NCI-H82 (cell line): ENCODE measurements around the gene ZBTB3.
A peak's percentile ranks its signal among the peaks of the same experiment; 100 is the strongest.
"Not testable (repeated sequence)": the region's sequence is repeated elsewhere in the genome, so short reads cannot be mapped to it uniquely, and the experiment has no call there.

Source experiments
- DNase-seq: peaks from one replicate; lab custom pipeline; 2025; lab: John Stamatoyannopoulos, UW

The ZBTB3 gene

DNA sequence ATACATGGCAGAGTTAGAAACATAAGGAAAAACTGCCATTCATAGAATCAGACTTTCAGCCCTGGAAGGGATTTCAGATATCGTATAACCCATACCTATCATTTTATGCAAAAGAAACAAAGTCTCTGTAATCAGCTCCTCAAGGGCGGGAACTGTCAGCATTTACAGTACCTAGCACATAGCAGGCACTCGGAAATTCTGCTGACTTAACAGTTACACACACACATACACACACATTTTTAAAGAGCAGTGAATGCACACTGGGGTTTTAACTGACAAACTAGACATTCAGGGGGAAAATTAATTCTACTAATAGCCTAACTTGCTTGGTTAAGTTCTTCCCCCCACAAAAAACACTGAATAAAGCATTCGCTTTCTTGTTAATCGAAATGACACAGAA is 37.8 kb downstream of the ZBTB3 start:
- no peak for DNase-seq

DNA sequence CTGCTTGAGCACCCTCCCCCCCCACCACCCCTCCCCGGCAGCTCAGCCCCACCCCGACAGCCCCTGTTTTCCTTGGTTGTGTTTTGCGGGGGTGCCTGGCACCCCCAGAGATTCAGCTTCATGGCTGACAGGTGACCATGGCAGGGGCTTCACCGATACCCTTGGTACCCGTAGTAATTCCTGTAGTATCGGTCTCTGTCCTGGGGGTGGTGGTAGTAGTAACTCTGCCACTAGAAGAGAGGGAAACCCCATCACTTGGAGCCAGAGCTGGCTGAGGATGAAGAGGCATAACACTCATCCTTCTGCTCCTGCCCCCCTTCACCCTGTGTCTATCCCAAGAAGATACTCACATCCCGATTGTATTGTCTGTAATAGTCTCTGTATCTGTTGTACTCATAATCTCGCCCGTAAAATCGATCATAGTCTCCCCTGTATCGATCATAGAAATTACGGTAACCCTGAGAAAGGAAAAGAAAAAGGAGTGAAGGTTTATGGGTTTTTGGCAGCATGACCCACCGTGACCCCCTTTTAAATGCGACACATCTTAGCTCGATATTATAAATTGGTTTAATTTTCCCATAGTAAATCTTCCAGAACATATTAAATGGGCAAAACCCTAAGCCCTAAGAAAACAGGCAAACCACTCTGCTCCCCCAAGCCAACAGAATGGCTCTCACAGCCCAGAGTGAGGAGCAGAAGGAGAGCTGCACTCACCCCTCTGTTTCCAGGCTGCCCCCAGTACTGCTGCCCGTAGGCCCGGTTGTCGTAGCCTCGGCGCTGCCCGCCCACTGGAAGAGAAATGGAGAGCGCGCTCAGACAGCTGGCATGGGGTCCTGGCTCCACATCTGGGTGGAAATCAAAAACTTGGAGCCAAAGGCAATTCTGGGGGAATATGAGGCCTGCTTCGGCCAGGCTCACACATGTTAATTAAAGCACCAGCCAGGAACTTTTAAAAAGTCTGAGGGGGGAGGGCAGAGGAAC is 38.5 kb downstream of the ZBTB3 start:
- DNase-seq: no peak

DNA sequence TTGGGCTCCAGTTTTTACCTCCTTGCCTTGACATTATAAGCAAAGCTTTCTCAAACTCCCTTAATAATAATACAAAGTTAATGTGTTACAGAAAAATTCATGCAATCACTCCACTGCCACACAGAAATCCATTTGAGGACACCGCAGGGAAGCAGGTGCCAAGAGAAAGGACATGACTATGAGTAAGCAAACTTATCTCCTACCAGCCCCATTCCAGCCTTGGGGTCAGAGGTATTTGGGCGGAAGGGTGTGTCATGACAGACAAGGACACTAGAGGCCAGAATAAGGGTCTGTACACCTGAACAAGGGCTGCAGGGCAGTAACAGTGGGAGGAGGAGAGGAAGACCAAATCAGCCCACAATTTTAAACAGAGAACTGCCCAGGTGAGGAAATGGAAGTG is 40.6 kb downstream of the ZBTB3 start:
- no peak for DNase-seq

DNA sequence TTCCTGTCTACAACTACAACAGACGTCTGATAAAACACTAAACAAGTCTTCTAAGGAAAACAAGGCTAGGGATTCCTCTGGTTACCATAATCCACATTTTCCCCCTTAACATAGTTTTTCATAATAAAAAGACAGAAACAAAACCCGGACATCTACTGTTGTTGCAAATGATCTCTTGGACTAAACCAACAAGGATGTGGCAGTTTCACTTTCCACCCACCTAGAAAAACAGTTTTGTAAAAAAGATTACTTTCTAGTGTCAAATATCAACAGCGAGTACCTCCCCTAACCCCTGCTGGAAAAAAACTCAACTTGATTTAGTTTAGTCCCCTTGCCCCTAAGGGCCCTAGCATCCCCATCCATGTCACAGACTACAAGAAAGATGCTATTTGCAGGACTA is 41.1 kb downstream of the ZBTB3 start:
- DNase-seq: no peak

DNA sequence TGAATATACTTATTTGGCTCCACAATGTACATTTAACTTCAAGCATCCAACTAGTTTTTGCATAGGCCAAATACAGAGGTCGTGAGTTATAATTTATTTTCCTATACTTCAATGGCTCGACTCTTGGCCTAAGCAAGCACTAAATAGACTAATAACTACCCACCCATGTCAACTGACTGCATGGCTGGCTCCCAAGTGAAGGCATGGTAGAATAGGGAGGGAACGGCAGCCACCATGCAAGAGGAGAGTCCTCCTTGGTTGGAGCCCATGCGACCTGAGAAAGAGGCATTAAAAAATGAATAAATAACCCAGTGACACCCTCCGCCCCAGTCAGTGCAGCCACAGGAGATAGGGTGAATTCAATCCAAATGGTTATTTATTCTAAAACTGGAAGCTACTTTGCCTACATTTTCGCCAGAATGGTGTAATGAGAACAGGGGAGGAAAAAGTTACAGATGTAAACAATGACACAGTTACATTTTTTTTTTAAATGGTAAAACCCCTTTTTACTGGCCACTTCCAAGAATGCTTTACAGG is 41.6 kb downstream of the ZBTB3 start:
- no peak for DNase-seq

DNA sequence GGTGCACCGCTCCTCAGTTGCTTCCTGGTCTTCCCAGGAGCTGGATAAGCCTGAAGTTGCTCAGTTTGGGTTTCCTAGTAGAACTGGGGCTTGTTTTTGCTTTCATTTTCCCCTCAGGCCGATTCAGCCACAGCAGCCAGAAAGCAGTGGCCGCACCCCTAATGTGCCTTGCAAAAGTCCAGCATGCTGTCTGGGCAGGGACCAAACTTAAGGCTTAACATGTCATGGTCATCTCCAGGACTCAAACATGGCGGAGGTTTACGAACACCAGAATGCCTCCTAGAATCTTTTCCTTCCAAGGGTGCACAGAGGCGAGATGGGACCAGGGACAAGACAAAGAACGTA is 44.0 kb downstream of the ZBTB3 start:
- DNase-seq: peak; percentile 51

DNA sequence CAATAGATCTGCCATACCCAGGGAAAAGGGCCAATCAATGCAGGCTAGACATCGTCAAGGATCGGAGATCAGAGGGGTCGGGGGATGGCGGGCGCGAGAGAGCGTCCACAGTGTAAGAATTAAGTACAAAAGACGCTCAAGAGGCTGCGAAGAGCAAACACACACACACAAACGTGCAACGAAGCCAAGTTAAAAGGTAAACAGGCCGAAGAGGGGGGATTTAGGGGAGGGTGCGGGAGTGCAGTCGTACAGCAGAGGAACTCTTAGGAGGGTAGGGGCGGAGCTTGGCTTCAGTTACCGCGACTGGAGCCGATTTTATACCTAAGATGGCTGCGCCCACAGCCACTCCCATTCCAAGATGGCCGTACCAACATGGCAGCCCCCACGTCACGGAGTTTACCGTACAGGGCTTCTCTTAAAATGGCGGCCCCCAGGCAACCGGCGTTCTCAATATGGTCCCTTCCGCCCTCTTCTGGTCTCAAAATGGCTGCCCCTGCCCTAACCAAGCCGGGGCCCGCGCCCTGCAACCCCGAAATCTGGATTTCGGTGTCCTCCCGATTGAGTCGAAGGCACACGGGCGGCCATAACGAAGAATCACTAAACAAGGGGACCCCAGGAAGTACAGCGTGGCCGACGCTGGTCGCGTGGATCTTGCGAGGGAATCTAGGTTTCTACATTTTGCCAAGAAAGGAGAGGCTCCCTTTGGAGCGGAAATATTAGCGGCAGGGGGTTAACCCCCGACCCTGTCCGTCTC is 44.5 kb downstream of the ZBTB3 start:
- peak; percentile 99 for DNase-seq

DNA sequence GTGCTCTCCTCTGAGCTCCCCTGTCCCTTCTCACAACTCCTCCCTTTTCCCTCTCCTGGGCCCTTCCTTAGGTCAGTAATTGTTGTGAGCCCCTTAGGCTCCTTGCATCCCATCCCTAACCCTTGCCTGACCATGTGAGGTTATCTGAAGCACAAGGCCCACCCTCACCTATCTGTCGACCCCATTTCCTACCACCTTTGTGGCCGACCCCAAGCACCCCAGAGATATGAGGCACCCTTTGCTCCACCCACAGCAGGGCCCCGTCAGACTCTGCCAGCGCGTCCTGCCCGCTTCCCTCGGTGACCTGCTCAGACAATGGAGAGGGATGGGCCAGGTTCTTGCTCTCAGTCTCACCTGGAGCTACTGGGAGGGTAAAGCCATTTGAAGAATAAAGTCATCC is 45.2 kb downstream of the ZBTB3 start:
- no peak for DNase-seq

DNA sequence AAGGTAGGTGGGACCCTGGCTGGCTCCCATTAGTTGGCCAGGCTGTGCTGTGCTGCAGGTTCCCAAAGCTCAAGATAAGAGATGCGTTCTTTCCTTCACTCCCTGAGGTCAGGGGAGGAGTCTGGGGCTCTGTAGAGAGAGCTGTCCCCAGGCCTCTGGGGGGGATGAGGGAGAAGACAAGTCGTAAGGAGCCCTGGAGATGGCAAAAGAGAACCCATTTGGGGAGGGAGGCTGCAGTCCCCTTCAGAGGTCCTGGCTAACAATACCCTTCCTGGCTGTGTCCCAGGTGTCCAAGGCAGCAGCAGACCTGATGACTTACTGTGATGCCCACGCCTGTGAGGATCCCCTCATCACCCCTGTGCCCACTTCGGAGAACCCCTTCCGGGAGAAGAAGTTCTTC is 45.6 kb downstream of the ZBTB3 start:
- no peak for DNase-seq

DNA sequence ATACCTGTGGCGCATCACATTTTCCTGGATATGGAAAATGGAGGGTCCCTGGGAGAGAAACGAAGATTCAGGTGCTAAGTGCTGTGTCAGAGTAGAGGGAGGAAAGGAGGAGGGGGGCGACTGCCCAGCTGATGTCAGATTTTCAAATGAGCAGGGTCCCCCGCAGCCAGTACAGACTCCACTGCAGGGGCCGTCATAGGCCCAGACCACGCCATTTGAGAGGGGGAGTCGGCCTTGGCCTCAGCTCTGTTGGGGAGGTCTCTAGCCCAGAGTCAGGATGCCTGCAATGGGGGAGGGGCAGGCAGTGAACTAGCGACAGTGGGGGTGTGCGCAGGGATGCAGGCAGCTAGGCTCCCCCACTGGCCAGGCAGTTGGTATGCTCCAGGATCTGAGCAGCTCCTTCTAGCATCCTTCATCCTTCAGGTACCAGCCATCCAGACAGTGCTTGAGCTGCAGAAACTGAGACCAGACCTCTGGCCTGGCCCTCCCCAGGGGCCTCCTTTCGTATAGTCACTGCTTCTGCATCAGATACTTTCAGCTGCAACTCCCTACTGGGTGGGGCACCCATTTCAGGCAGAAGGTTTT is 46.6 kb downstream of the ZBTB3 start, which contains the start of the genes BSCL2 and GNG3:
Gene BSCL2 (minus strand): TSS at position 148 of the 585 bp plus-strand sequence. CDS start 229 bp downstream, outside the sequence.
Gene GNG3 (plus strand): TSS at position 400 of the 585 bp plus-strand sequence. CDS start 620 bp downstream, outside the sequence.
- DNase-seq: peak; percentile 73

DNA sequence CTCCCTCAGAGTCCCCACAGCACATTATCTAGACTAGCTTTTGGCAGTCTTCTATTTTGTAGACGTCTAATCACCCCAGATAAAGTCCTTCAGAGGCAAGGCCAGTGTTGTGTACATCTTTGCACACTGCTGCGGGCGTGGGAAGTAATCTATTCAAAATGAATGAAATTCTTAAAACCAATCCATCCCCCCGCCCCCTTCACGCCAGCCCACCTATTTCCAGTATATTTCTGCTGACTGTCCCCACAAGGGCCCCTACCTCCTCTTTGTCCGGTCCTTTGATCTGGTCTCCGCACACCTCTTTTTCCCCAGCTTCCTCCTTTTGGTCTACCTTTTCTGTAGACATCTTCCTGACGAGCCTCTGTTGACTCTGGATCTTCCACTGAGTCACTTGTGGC is 47.1 kb downstream of the ZBTB3 start:
- DNase-seq: no peak

DNA sequence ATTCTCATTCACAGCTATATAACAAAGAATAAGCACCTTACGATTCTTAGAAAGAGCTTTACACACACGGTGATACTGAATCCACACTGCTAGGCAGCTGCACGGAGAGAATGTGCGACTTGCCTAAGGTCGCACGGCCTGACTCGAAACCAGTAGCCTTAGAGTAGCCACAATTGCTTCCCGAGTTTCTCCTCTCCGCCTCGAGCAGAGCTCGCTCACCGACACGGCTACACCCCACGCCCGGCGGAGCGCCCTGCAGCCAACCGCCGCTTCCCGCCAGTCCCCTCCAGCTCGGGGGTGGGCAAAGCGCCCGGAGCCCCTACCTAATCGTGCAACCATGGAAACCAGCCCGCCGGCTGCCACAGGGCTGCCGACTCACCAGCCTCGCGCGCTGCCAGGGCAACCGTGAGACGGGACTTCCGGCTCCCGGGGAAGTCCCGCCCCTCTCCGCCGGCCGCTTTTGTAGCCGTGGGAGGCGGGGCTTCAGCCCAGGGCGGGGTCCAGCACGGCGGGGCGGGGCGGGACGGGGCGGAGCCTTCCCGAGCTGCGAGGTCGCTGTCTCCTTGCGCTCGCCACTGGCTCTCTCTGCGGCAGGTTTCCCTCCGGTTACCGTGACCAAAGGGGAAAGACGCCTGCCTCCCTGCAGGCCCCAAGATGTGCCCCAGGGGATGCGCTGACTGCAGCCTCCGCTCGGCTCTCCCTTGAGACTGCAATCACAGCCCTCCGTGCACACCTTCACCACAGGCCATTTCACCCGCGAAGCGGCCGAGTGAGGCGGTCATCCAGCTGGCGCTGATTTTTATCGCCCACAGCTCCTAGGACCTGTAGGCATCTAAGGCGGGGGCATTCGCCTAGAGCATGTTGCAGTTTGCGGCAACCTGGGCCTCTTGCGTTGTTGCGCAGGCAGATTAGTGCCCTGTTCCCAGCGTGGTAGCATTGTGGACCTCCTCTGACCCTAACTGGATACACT is 47.8 kb downstream of the ZBTB3 start:
- DNase-seq: peak; percentile 96

DNA sequence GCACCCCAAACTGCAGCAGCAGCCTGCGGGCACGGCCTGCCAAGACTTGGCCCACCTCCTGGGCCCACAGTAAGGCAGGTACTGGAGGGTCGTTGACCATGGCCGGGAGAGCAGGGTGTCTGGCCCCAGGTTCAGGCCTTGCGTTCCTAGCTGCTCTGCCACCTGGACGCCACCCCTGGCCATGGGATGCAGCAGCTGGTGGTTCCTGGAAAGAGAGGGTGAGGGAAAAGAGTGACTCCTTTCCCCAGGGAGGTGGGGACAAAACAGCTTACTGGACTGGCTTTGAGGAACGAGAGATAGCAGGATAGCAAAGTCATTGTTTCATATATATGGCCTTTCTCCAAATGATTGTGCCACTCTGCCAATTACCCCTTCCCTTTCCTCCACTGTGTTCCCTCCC is 48.5 kb downstream of the ZBTB3 start:
- DNase-seq: no peak

DNA sequence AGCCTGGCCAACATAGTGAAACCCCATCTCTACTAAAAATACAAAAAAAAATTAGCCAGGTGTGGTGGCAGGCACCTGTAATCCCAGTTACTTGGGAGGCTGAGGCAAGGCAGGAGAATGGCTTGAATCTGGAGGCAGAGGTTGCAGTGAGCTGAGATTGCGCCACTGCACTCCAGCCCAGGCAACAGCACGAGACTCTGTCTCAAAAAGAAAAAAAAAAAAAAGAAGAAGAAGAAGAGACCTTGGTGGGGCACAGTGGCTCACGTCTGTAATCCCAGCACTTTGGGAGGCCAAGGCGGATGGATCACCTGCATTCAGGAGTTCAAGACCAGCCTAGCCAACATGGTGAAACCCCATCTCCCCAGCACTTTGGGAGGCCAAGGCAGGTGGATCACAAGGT is 50.0 kb downstream of the ZBTB3 start:
- DNase-seq: not testable (repeated sequence)

DNA sequence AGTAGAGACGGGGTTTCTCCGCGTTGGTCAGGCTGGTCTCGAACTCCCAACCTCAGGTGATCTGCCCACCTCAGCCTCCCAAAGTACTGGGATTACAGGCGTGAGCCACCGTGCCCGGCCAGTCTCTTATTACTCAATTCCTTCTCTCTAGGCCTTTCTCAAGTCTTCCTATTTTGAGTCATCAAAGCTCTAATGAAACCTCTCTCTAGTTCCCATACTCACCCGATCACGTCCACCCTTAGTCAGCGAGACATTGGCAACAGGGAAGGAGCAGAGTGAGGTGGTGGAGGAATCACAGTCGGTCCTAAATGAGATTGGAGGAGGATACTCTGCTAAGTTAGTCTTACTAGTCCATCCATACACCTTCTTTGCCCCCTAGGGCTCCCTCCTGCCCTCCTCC is 51.7 kb downstream of the ZBTB3 start:
- DNase-seq: no peak
